Smooth muscle cell (in vitro differentiated cells): ENCODE results near the gene ZNF428. TPM values are rescaled to one million over a fixed set of nuclear protein-coding genes. Genes with fewer than 3 reads are reported as not detected.

Source experiments
- DNase-seq: peaks from one replicate; lab custom pipeline; 2025; ENCODE audit not compliant: unreplicated experiment; lab: John Stamatoyannopoulos, UW
- H2AFZ ChIP-seq: fragments of 200-600 bp; sonication (generic); 2 replicates; pipeline ENCODE4 v1.6.0; 2016; ENCODE audit warnings: antibody characterized with exemption, low read depth, mild to moderate bottlenecking
- H3F3A ChIP-seq: fragments of 200-600 bp; sonication (generic); 2 replicates; pipeline ENCODE4 v1.6.0; 2017; ENCODE audit warnings: antibody characterized with exemption, low read depth
- H3K27ac ChIP-seq: fragments of 200-600 bp; sonication (generic); 2 replicates; pipeline ENCODE4 v1.5.1; 2016; ENCODE audit warnings: low read depth, mild to moderate bottlenecking
- H3K27me3 ChIP-seq: fragments of 200-600 bp; sonication (generic); 2 replicates; pipeline ENCODE4 v1.6.1; 2016; ENCODE audit warnings: low read depth, mild to moderate bottlenecking
- H3K36me3 ChIP-seq: fragments of 200-600 bp; sonication (generic); 2 replicates; pipeline ENCODE4 v1.5.1; 2016; ENCODE audit warnings: low read depth
- H3K4me1 ChIP-seq: fragments of 200-600 bp; sonication (generic); 2 replicates; pipeline ENCODE4 v1.5.1; 2016; ENCODE audit warnings: low read depth
- H3K4me2 ChIP-seq: fragments of 200-600 bp; sonication (generic); 2 replicates; pipeline ENCODE4 v1.6.0; 2016; ENCODE audit warnings: mild to moderate bottlenecking
- H3K4me3 ChIP-seq: fragments of 200-600 bp; sonication (generic); 2 replicates; pipeline ENCODE4 v1.5.1; 2016; ENCODE audit warnings: mild to moderate bottlenecking
- H3K79me2 ChIP-seq: fragments of 200-600 bp; sonication (generic); 2 replicates; pipeline ENCODE4 v1.6.0; 2016; ENCODE audit warnings: low read depth, mild to moderate bottlenecking
- H3K9ac ChIP-seq: fragments of 200-600 bp; sonication (generic); 2 replicates; pipeline ENCODE4 v1.6.0; 2016; ENCODE audit warnings: low read depth
- H3K9me3 ChIP-seq: fragments of 200-600 bp; sonication (generic); replicated peaks from 2 replicates; pipeline ENCODE4 v1.5.1; 2016; ENCODE audit warnings: low read depth
- H4K20me1 ChIP-seq: fragments of 200-600 bp; sonication (generic); 2 replicates; pipeline ENCODE4 v1.6.0; 2016; ENCODE audit warnings: low read depth
- CTCF ChIP-seq: fragments of 200-600 bp; sonication (generic); IDR thresholded peaks from 2 replicates; pipeline ENCODE4 v1.5.1; 2017; ENCODE audit warnings: borderline replicate concordance, mild to moderate bottlenecking, antibody characterized with exemption; ENCODE audit not compliant: insufficient read depth, poor library complexity, severe bottlenecking
- WGBS: methylation state at CpG from one replicate; pipeline ENCODE4 v1.1.7; 2016; ENCODE audit warnings: low lambda C conversion rate; 5-methylcytosine and 5-hydroxymethylcytosine counted together
- polyA plus RNA-seq: library from polyadenylated mRNA; unstranded; fragments of >200 nt; fragmentation: Nextera tagmentation; extraction: Ambion mirVana; gene quantifications from 2 replicates; pipeline ENCODE4 v1.2.1, GENCODE V29; 2016
- total RNA-seq: library from RNA; depleted of rRNA; stranded (reverse); fragments of >200 nt; gene quantifications from 2 replicates; pipeline ENCODE4 v1.2.3, GENCODE V29; 2014

Gene ZNF428
- 12.9 and 20.3 TPM in 2 replicates for total RNA-seq
- polyA plus RNA-seq = 61.4 and 63.1 TPM in 2 replicates

- peaks cover 42% of the 10 kb centered on the region for H3K79me2 ChIP-seq
- H3K4me2 ChIP-seq = peak within 1 kb of the TSS; percentile 98
- H3K9me3 ChIP-seq = no peaks in the 10 kb centered on the region
- no peak for TF ChIP-seq CTCF
- H2AFZ ChIP-seq = peak within 1 kb of the TSS; percentile 87
- H3K4me3 ChIP-seq = peak within 1 kb of the TSS; percentile 81
- peak within 1 kb of the TSS; percentile 91 for H3K27ac ChIP-seq
- no peaks in the 10 kb centered on the region for H3K27me3 ChIP-seq
- H3K36me3 ChIP-seq = no peaks in the 10 kb centered on the region
- H3K4me1 ChIP-seq = peaks cover 14% of the 10 kb centered on the region
- peak within 1 kb of the TSS; percentile 93 for H3K9ac ChIP-seq
- peak; percentile 78 for DNase-seq
- H3F3A ChIP-seq = no peaks in the 10 kb centered on the region
- no peaks in the 10 kb centered on the region for H4K20me1 ChIP-seq
- WGBS = 1% methylated on average over 81 of the region's 81 CpGs
These were observed at the start of gene ZNF428 for GRCh38 chr19:43619262-43620060. TSS of gene ZNF428 (minus strand) at chr19:43619629. CDS start at chr19:43614304, 5,325 bp downstream.

GRCh38 chr19:43668406-43669109 lies 49.1 kb upstream of the ZNF428 start:
- Histone ChIP-seq H3K4me1 (peaks cover 5% of the 10 kb centered on the region), H4K20me1 (peaks cover 31% of the 10 kb centered on the region), H3K4me2 (peak overlapping the region; percentile 88), H3K27ac (peak overlapping the region; percentile 87), H3K27me3 (no peaks in the 10 kb centered on the region), H3K79me2 (no peaks in the 10 kb centered on the region), H3K9ac (peak overlapping the region; percentile 81), H3K36me3 (no peaks in the 10 kb centered on the region), H3F3A (peaks cover 7% of the 10 kb centered on the region), H2AFZ (peak overlapping the region; percentile 1), H3K4me3 (peak overlapping the region; percentile 55), H3K9me3 (no peaks in the 10 kb centered on the region)
- WGBS = 1% methylated on average over 41 of the region's 44 CpGs
- no peak for TF ChIP-seq CTCF
- peak; percentile 100 for DNase-seq

- peaks cover 7% of the 10 kb centered on the region for H3F3A ChIP-seq
- no peaks in the 10 kb centered on the region for H3K79me2 ChIP-seq
- H4K20me1 ChIP-seq = peaks cover 31% of the 10 kb centered on the region
- peak overlapping the region; percentile 88 for H3K4me2 ChIP-seq
- H3K9ac ChIP-seq = no peak overlapping the region
- no peaks in the 10 kb centered on the region for H3K27me3 ChIP-seq
- H3K27ac ChIP-seq = no peak overlapping the region
- peaks cover 5% of the 10 kb centered on the region for H3K4me1 ChIP-seq
- DNase-seq = no peak
- no peaks in the 10 kb centered on the region for H3K36me3 ChIP-seq
- no peaks in the 10 kb centered on the region for H3K9me3 ChIP-seq
- peak overlapping the region; percentile 55 for H3K4me3 ChIP-seq
- 7% methylated on average over 29 of the region's 29 CpGs for WGBS
- no peak for TF ChIP-seq CTCF
- peak overlapping the region; percentile 40 for H2AFZ ChIP-seq
These were observed 48.5 kb upstream of the ZNF428 start for GRCh38 chr19:43667876-43668405.
